Motor neuron (in vitro differentiated cells): ENCODE data around the gene IFNA17. TPM values are rescaled to one million over a fixed set of nuclear protein-coding genes. Genes with fewer than 3 reads are reported as not detected.

Experiments used
- ATAC-seq, 8 experiments: fragments of 200-7000 bp; cut with Tn5 transposase; replicated peaks in 6 of 8; 2 replicates each; pipeline ENCODE4 v1.8.0; 2021; ENCODE audit warnings: mild to moderate bottlenecking in 8 of 8, moderate library complexity in 8 of 8
- H3K27ac ChIP-seq, 2 donors: fragments of 250-450 bp; sonication (Bioruptor Pico); 2 replicates each; pipeline ENCODE4 v1.9.0; 2021; ENCODE audit warnings: antibody characterized with exemption in 2 of 2, mild to moderate bottlenecking in 2 of 2, moderate library complexity in 1 of 2
- H3K4me1 ChIP-seq, 2 donors: fragments of 250-450 bp; sonication (Bioruptor Pico); replicated peaks in 1 of 2; 2 replicates each; pipeline ENCODE4 v1.6.1; 2021; ENCODE audit warnings: antibody characterized with exemption in 2 of 2, mild to moderate bottlenecking in 2 of 2, moderate library complexity in 1 of 2
- H3K4me3 ChIP-seq, 5 donors: fragments of 250-450 bp; sonication (Bioruptor Pico); 2 replicates each; pipeline ENCODE4 v1.9.0; 2021; ENCODE audit warnings: antibody characterized with exemption in 5 of 5, mild to moderate bottlenecking in 5 of 5, moderate library complexity in 4 of 5
- WGBS, 10 experiments: fragments of 450-650 bp; shearing (Covaris generic); methylation state at CpG; one replicate each; pipeline ENCODE4 v1.0.0; 2022; 5-methylcytosine and 5-hydroxymethylcytosine counted together
- in situ Hi-C, 9 experiments: fragments of 400-800 bp; cut with MboI; loops; one replicate each; pipeline ENCODE4 v1.15.0; 2021; ENCODE audit warnings: low sequenced_read_pairs in 9 of 9, low pct_unique_long_range_greater_than_20kb in 2 of 9; ENCODE audit not compliant: unreplicated experiment in 9 of 9
- total RNA-seq, 8 experiments: library from RNA; unstranded; fragments of 300-600 nt; gene quantifications; 2 replicates each; pipeline versions ENCODE4 v1.2.3 to v1.2.4, GENCODE V29; 2022

Gene IFNA17
- under 1 TPM in 2 of 8 experiments, not detected in 6; 0.23 to 0.38 TPM for total RNA-seq

DNA sequence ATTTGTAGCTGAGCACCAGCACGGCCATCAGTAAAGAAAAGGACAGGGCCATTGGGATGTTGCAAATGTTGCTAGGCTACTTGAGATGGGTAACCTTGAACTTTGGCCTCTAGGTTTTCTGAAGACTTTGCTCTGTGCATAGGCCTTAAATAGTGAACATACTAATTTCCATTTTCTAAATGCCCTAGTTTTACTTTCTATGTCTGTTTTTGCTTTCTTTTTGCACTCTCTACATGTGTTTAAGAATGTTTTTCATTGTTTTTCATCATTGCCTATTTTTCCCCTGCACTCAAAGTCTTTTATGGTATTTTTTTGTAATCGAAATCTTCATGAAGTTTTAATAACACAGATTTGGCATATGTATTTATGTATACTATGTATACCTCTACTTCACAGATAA lies at the start of gene IFNA17:
TSS of gene IFNA17 (minus strand) at position 101 of the 400 bp plus-strand sequence. CDS start at position 52, 49 bp downstream.
- no peak for ATAC-seq
- in situ Hi-C loops: no loop called here
- H3K4me3 ChIP-seq: no peak within 1 kb of the TSS
- H3K27ac ChIP-seq: no peak within 1 kb of the TSS
- WGBS, 10 experiments: 18 to 90% (median 80%) methylated on average over 1 of the region's 2 CpGs; no CpG with 5 or more reads in 1 of the 10 experiments
- H3K4me1 ChIP-seq: no peaks in the 10 kb centered on the region

DNA sequence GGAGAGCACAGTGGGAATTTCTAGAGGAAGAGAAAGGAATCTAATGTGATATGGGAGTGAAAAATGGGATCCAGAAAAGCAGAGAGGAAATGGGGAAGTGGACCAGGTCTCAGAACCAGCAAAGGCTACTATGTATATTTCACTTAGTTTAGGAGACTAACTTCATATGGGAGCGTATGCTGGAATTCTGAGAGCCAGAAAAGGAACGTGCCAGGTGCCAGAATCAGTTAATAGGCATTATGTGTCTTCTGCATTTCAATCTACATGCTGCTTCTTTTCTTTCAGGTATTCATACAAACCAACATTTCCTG lies 40.3 kb upstream of the IFNA17 start:
- ATAC-seq: no peak
- no peak overlapping the region for H3K27ac ChIP-seq
- H3K4me1 ChIP-seq: no peaks in the 10 kb centered on the region
- in situ Hi-C loops: no loop called here
- 0 to 53% (median 22%) methylated on average over 2 of the region's 2 CpGs; no CpG with 5 or more reads in 2 of the 10 experiments for WGBS, 10 experiments
- no peak overlapping the region for H3K4me3 ChIP-seq

DNA sequence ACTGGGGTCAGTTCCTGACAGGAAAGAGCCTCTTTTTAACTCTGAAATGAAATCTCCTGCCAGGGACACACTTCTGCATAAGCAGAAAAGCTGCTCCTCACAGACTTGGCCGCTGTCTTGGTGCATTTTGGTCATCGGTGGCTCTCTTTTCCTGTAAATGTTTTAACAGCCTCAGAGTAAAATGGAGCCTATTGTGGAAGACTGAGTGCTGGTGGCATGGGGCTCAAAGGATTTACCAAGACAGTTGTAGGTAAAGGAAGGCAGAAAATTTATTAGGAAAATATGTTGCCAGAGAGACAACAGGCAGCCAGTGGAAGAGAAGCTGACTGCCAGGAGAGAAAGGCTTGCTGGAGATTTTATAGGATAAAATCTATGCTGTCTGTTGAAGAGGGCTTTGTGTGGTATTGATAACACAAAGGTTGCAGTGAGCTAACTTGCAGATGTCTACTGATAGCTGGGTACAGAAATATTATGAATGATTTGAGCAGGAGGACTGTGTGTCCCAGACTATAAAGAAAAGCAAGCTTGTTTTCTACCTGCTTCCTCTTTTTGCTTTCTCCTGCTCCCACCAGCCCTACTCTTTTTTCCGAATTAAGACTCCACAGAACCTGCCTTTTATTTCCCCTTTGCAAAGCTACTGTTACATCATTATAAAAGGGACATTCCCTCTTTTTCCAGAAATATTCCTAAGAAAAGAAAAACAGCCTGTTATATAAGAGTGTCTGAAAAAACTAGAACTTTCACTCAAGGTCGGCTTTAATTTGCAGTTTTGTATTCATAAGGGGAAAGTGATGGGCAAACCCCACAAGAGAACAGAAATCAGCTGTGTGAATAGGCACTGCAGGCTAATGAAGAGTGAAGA lies 39.7 kb upstream of the IFNA17 start:
- in situ Hi-C loops: no loop called here
- Histone ChIP-seq H3K27ac (no peak overlapping the region), H3K4me3 (no peak overlapping the region), H3K4me1 (no peaks in the 10 kb centered on the region)
- WGBS, 10 experiments: 13 to 83% (median 57%) methylated on average over 1 to 4 of the region's 4 CpGs; no CpG with 5 or more reads in 1 of the 10 experiments
- ATAC-seq: no peak

- no peaks in the 10 kb centered on the region for H3K4me1 ChIP-seq
- H3K27ac ChIP-seq: no peak overlapping the region
- in situ Hi-C loops: no loop called here
- no peak for ATAC-seq
- WGBS, 10 experiments: 0 to 83% (median 50%) methylated on average over 1 to 3 of the region's 3 CpGs; no CpG with 5 or more reads in 5 of the 10 experiments
- no peak overlapping the region for H3K4me3 ChIP-seq
Measured at GRCh38 chr9:21266733-21267484, 38.9 kb upstream of the IFNA17 start.

- 0 to 83% (median 0%) methylated on average over 1 of the region's 1 CpG; no CpG with 5 or more reads in 5 of the 10 experiments for WGBS, 10 experiments
- H3K4me1 ChIP-seq: no peaks in the 10 kb centered on the region
- no peak for ATAC-seq
- H3K4me3 ChIP-seq: no peak overlapping the region
- in situ Hi-C loops: no loop called here
- no peak overlapping the region for H3K27ac ChIP-seq
Measured at GRCh38 chr9:21265421-21266189, 37.6 kb upstream of the IFNA17 start.

DNA sequence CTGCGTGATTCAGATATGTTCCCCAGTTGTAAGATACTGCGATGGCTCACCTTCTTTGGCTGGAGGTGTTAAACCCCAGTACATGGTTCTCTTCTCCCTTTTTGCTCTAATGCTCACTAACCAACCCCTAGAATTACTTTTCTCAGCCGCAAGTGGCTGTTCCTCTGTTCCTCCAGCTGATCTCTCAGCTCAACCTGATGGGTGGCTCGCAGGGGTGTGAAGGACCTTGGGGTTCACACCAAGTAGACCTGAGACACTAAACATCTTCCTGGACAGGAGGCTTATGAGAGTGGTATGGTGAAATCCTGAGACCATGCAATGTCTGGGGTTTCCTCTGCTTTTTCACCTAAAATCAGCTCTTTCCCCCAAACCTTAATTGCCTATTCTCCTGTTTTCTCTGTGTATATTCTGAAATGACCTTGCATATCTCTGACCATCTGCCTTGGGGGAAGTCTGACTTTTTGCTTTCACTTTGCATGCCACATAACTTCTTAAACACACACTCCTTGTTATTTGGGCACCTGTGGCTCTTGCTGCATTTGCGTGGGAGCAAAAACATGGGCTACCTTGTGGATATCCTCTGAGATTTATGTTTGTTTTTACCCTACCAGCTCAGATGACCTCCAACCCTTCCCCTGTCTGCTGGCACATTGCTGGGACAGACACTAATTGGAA lies 27.7 kb upstream of the IFNA17 start:
- Histone ChIP-seq H3K4me3 (no peak overlapping the region), H3K27ac (no peak overlapping the region), H3K4me1 (no peaks in the 10 kb centered on the region)
- peak in 2 of 8 experiments; percentile 19 to 34 for ATAC-seq
- WGBS, 10 experiments: 37 to 97% (median 86%) methylated on average over 2 to 5 of the region's 5 CpGs; no CpG with 5 or more reads in 3 of the 10 experiments
- in situ Hi-C loops: loop anchor here in 1 of 9 experiments (10.0 kb wide), 1 partner anchor 59 kb away; no protein-coding TSS in a partner anchor

DNA sequence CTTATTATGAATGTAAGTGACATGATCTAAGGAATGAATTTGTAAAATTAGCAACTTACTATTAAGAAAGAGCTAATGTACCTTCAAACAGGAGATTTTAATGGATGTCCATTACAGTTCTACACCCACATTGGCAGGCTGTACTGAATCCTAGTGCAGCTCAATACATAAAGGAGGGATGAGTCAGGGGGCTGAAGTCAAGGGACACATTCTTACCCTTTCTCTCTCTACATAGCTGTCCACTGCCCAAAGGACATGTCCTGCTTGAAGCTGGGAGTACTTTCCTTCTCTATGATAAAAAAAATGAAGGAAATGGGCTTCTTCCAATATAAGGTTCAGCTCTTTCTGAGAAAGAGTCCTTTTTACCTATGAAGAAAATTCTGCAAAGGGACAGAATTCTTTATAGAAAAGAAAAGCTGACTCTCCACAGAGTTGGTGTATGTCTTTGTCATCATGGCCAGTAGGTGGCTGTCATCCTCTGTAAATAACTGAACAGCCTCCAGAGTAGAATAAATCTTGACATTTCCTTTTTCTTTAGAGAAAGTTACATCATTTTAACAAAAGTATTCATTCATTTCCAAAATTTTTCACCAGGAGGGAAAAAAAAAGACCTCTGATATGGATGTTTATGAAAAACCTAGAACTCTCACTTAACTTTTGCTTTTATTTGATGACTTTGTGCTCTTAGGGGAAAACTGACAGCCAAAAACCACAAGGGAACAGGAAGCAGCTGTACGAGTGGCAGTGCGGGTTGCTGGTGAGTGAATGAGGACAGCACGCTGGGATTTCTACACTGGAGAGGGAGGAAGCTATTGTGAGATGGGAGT lies 24.9 kb upstream of the IFNA17 start:
- H3K4me1 ChIP-seq: no peaks in the 10 kb centered on the region
- in situ Hi-C loops: loop anchor here in 1 of 9 experiments (10.0 kb wide), 1 partner anchor 62 kb away; no protein-coding TSS in a partner anchor
- WGBS, 10 experiments: 0 to 29% (median 8%) methylated on average over 1 to 3 of the region's 3 CpGs; no CpG with 5 or more reads in 2 of the 10 experiments
- H3K27ac ChIP-seq: no peak overlapping the region
- peak; percentile 60 to 93 (median 84) for ATAC-seq
- no peak overlapping the region for H3K4me3 ChIP-seq

- no peak for ATAC-seq
- Histone ChIP-seq H3K4me1 (no peaks in the 10 kb centered on the region), H3K27ac (no peak overlapping the region), H3K4me3 (no peak overlapping the region)
- 7 to 100% (median 50%) methylated on average over 1 to 3 of the region's 4 CpGs; no CpG with 5 or more reads in 1 of the 10 experiments for WGBS, 10 experiments
- in situ Hi-C loops: loop anchor here in 1 of 9 experiments (10.0 kb wide), 1 partner anchor 63 kb away; no protein-coding TSS in a partner anchor
Measured at GRCh38 chr9:21251638-21252037, 23.6 kb upstream of the IFNA17 start.

DNA sequence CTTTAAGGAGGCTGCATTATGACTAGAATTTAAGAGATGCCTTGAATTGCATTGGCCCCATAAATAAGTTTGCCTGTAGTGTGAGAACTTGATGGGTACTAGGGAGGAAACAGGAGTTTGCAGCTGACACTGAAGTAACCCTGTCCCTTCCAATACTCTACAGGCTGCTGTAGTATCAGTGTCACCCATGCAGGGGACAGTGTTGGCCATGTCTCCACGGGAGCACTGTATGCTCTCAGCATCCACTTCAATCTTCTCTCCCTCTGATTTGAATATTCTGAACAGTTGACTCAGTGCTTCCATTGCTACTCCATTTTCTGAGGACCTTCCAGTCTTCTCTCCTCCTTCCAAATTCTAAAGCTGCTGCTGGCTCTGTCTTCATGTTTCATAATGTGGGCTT lies 23.2 kb upstream of the IFNA17 start:
- in situ Hi-C loops: loop anchor here in 1 of 9 experiments (10.0 kb wide), 1 partner anchor 64 kb away; no protein-coding TSS in a partner anchor
- Histone ChIP-seq H3K27ac (no peak overlapping the region), H3K4me1 (no peaks in the 10 kb centered on the region), H3K4me3 (no peak overlapping the region)
- peak in 2 of 8 experiments; percentile 50 to 74 for ATAC-seq
- 0 to 38% (median 0%) methylated on average over 1 of the region's 1 CpG; no CpG with 5 or more reads in 5 of the 10 experiments for WGBS, 10 experiments

DNA sequence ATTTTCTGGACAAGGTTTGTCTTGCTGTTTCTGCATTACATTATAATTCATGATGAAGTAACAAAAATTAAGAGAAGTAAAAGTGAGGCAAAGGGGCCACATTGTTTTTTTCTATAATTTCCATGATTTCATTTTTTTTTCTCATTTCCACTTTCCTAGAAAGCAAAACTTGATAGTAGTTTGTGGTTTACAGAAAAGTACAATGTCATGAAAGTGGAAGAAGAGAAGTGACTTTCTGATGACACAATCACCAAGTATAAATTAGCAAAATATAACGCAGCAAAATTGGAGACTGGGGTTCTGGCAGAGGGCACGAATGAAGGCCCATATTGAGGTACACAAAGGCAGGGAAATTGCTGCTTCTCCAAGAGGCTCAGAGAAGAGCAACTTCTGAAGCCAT lies 16.8 kb upstream of the IFNA17 start:
- Histone ChIP-seq H3K4me3 (no peak overlapping the region), H3K4me1 (no peaks in the 10 kb centered on the region), H3K27ac (no peak overlapping the region)
- 0 to 100% (median 60%) methylated on average over 1 to 2 of the region's 2 CpGs; no CpG with 5 or more reads in 3 of the 10 experiments for WGBS, 10 experiments
- in situ Hi-C loops: no loop called here
- ATAC-seq: no peak

DNA sequence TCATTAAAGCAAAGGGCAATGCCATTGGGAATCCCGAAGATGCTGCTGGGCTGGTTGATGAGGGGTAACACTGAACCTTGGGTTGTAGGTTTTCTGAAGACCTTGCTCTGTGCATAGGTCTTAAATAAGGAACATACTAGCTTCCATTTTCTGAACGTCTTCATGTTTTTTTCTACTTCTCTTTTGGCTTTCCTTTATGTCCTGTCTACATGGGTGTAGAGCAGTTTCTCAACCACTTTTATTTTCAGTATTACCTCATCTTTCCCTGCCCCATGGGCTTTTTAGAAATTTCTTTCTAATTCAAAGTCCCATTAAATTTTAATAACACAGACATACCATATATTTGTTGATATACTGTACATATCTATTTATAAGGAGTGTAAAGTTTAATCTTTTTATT lies 11.9 kb upstream of the IFNA17 start, which contains the start of gene IFNA14:
TSS of gene IFNA14 (minus strand) at position 95 of the 400 bp plus-strand sequence. CDS start at position 25, 70 bp downstream.
- no peak for ATAC-seq
- 27 to 80% (median 67%) methylated on average over 1 to 2 of the region's 2 CpGs; no CpG with 5 or more reads in 1 of the 10 experiments for WGBS, 10 experiments
- no peak within 1 kb of the TSS for H3K27ac ChIP-seq
- in situ Hi-C loops: no loop called here
- H3K4me3 ChIP-seq: no peak within 1 kb of the TSS
- no peaks in the 10 kb centered on the region for H3K4me1 ChIP-seq
